Heart right ventricle (tissue), 16 donors: Measurements from ENCODE around the gene ARGLU1. TPM values are rescaled to one million over a fixed set of nuclear protein-coding genes. Genes with fewer than 3 reads are reported as not detected.
A peak's percentile ranks its signal among the peaks of the same experiment; 100 is the strongest.
"Not testable (repeated sequence)": the region's sequence is repeated elsewhere in the genome, so short reads cannot be mapped to it uniquely, and the experiment has no call there.

ENCODE experiments used
- ATAC-seq, 8 donors: fragments of 200-7000 bp; cut with Tn5 transposase; one replicate each; pipeline ENCODE4 v1.9.1; 2020; ENCODE audit warnings: mild to moderate bottlenecking in 8 of 8, moderate library complexity in 8 of 8, moderate number of reproducible peaks in 1 of 8
- DNase-seq, 2 donors: peaks; one replicate each; pipeline ENCODE4 v3.0.0-alpha.2; 2020
- H3K27ac ChIP-seq, 10 donors: fragments of 200-600 bp; sonication (generic) in 2 of 10; one replicate each; pipeline versions ENCODE4 v1.5.0 to v1.8.0; 2020 to 2022; ENCODE audit warnings: mild to moderate bottlenecking in 3 of 10
- H3K27me3 ChIP-seq, 7 donors: fragments of 200-600 bp; one replicate each; pipeline ENCODE4 v1.8.0; 2021 to 2022; ENCODE audit warnings: mild to moderate bottlenecking in 2 of 7
- H3K36me3 ChIP-seq, 9 donors: fragments of 200-600 bp; sonication (generic) in 1 of 9; one replicate each; pipeline versions ENCODE4 v1.5.0 to v1.8.0; 2020 to 2022; ENCODE audit warnings: mild to moderate bottlenecking in 2 of 9
- H3K4me1 ChIP-seq, 9 donors: fragments of 200-600 bp; sonication (generic) in 1 of 9; one replicate each; pipeline versions ENCODE4 v1.5.0 to v1.8.0; 2020 to 2022; ENCODE audit warnings: mild to moderate bottlenecking in 4 of 9
- H3K4me3 ChIP-seq, 10 donors: fragments of 200-600 bp; sonication (generic) in 2 of 10; one replicate each; pipeline versions ENCODE4 v1.5.0 to v1.8.0; 2020 to 2022; ENCODE audit warnings: mild to moderate bottlenecking in 7 of 10, moderate library complexity in 2 of 10
- H3K9me3 ChIP-seq, 11 donors: fragments of 200-600 bp in 10 of 11; sonication (generic) in 2 of 11; one replicate each; pipeline versions ENCODE4 v1.5.0 to v1.8.0; 2013 to 2022; ENCODE audit warnings: mild to moderate bottlenecking in 2 of 11, control low read depth in 1 of 11, moderate library complexity in 1 of 11
- WGBS, 2 donors: extraction: QIAGEN DNeasy Blood & Tissue Kit; methylation state at CpG; one replicate each; pipeline ENCODE4 v1.1.7; 2013; ENCODE audit warnings: inconsistent platforms in 1 of 2; 5-methylcytosine and 5-hydroxymethylcytosine counted together
- intact Hi-C, 10 donors: fragments of 100-400 bp; cut with DNase I; formaldehyde crosslinking; loops; one replicate each; pipeline versions ENCODE4 v1.11.1 to v1.14.2; 2022
- polyA plus RNA-seq, 2 donors: library from polyadenylated mRNA; stranded (reverse); fragments of 200-250 nt; gene quantifications; one replicate each; pipeline ENCODE4 v1.2.3, GENCODE V29; 2013
- total RNA-seq, 10 donors: library from RNA; stranded (reverse); fragmentation: NEBNext Ultra II Directional in 3 of 10; extraction: Animal tissue kit (Norgen Biotek cat#: 25700) in 3 of 10; gene quantifications; one replicate each; pipeline versions ENCODE4 v1.2.1 to v1.2.4, GENCODE V29; 2021 to 2023
- TF ChIP-seq, protein P1 (sequence below), 9 donors: fragments of 200-600 bp; sonication (generic) in 2 of 9; IDR thresholded peaks; one replicate each; pipeline versions ENCODE4 v1.5.0 to v1.8.0; 2021 to 2022; ENCODE audit warnings: antibody characterized with exemption in 9 of 9, mild to moderate bottlenecking in 5 of 9, moderate library complexity in 1 of 9
- donor health status: Arrhythmogenic right ventricular cardiomyopathy.
- donor health status: ischemic (EF 13 %, LVEDD 7.1; RV severe dilation, severe dysfunction).
- donor health status: healthy with polysubstance abuse.
- donor health status: DM: no; HTN: yes; CAD: no.
- donor health status: DM: no; HTN: no; CAD: no.
- donor health status: ischemic (EF 25% LVEDD 6.9; RV normal size, moderate dysfunction).
- donor health status: ischemic (EF 25% LVEDD 5.7; RV mildly dilated, moderate dysfunction).
- donor health status: healthy.
- donor health status: DM: yes; HTN: yes; CAD: no.
- donor health status: Ischemic cardiomyopathy.
- donor health status: ischemic (EF 35%, LVEDD 5.7; RV mildly dilated, moderate dysfunction).
- donor health status: nonischemic (EF 11% LVEDD 7.7; RV severe dilation, severe dysfunction).
- donor health status: DM: yes; HTN: yes; CAD: no.
- donor health status: PGD.
- donor health status: ischemic (EF 29% LVEDD 5.4; RV normal size, mild dysfunction).
- donor health status: nonischemic (EF 23%, LVEDD 6.1; RV moderate dilation, normal function).

The ARGLU1 gene
- total and polyA plus RNA-seq, 12 donors = 19.1 to 148 (median 29.6) TPM

DNA sequence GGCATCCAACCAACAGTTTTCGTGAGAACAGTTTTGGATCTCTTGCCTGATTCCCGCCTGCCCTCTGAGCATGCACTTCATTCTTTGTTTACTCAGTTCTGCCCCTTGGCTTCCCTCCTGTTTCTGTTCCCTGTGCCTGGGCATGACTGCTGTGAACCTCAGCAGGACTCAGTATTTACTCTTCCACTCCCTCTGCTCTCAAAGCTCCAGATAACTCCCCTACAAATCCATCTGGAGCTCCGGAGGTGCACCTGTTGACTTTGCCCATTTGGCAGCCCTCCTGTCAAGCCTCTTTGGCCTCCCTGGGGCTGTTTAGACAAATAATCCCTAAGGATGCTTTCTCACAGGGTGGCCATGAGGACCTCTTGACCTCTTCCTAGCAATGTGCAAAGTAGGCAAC lies 34.2 kb upstream of the ARGLU1 start:
- TF ChIP-seq, protein P1, sequence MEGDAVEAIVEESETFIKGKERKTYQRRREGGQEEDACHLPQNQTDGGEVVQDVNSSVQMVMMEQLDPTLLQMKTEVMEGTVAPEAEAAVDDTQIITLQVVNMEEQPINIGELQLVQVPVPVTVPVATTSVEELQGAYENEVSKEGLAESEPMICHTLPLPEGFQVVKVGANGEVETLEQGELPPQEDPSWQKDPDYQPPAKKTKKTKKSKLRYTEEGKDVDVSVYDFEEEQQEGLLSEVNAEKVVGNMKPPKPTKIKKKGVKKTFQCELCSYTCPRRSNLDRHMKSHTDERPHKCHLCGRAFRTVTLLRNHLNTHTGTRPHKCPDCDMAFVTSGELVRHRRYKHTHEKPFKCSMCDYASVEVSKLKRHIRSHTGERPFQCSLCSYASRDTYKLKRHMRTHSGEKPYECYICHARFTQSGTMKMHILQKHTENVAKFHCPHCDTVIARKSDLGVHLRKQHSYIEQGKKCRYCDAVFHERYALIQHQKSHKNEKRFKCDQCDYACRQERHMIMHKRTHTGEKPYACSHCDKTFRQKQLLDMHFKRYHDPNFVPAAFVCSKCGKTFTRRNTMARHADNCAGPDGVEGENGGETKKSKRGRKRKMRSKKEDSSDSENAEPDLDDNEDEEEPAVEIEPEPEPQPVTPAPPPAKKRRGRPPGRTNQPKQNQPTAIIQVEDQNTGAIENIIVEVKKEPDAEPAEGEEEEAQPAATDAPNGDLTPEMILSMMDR (IDR thresholded peaks at IDR 0.05) = no peak

DNA sequence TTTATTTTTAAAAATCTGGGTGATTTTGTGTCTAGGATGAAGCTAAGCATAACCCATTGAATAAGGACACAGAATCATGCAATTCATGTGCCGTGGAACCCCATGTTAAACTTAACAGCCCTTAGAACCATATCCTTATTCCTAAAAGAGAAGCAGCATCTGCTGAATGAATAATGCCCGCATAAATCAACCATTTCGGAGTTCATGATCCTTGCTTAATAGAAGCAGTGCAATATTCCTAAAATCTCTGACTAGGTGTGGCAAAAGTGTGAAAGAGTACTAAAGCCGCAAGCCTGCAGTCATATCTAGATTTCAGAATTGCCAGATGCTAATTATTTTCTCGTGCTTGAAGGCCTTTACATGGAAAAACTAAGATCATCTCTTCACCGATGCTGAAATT lies 33.6 kb upstream of the ARGLU1 start:
- Histone ChIP-seq H3K36me3 (no peaks in the 10 kb centered on the region), H3K4me1 (peaks cover 3 to 28% (median 14%) of the 10 kb centered on the region in 9 donors), H3K4me3 (no peak overlapping the region), H3K27me3 (no peaks in the 10 kb centered on the region), H3K9me3 (no peaks in the 10 kb centered on the region), H3K27ac (no peak overlapping the region)
- intact Hi-C loops = no loop called here
- DNase-seq (no peak), ATAC-seq (no peak)
- TF ChIP-seq, protein P1 (IDR thresholded peaks at IDR 0.05) = no peak
- 78% methylated on average over 6 of the region's 6 CpGs for WGBS, 2 donors

More for the DNA sequence above, 34.2 kb upstream of the ARGLU1 start:
- no peak overlapping the region for H3K4me3 ChIP-seq
- intact Hi-C loops = no loop called here
- H3K4me1 ChIP-seq = peaks cover 1 to 21% (median 8%) of the 10 kb centered on the region in 9 donors
- H3K9me3 ChIP-seq = no peaks in the 10 kb centered on the region
- no peak overlapping the region for H3K27ac ChIP-seq
- H3K27me3 ChIP-seq = no peaks in the 10 kb centered on the region
- 78 to 82% methylated on average over 3 of the region's 3 CpGs for WGBS, 2 donors
- ATAC-seq (no peak), DNase-seq (no peak)
- H3K36me3 ChIP-seq = no peaks in the 10 kb centered on the region

DNA sequence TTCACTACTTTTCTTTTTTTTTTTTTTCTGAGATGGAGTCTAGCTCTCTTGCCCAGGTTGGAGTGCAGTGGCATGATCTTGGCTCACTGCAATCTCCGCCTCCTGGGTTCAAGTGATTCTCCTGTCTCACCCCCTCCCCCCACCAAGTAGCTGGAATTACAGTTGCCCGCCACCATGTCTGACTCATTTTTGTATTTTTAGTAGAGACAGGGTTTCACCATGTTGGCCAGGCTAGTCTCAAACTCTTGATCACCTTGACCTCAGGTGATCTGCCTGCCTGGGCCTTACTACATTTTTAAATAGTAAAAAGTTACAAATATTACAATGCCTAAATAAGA lies 32.8 kb upstream of the ARGLU1 start:
- intact Hi-C loops, DNase-seq, ATAC-seq, H3K4me3 ChIP-seq, H3K27me3 ChIP-seq, H3K27ac ChIP-seq, H3K9me3 ChIP-seq, H3K36me3 ChIP-seq: not testable (repeated sequence)
- 66 to 83% methylated on average over 2 of the region's 2 CpGs for WGBS, 2 donors
- H3K4me1 ChIP-seq = peaks cover 3 to 31% (median 16%) of the 10 kb centered on the region in 9 donors

DNA sequence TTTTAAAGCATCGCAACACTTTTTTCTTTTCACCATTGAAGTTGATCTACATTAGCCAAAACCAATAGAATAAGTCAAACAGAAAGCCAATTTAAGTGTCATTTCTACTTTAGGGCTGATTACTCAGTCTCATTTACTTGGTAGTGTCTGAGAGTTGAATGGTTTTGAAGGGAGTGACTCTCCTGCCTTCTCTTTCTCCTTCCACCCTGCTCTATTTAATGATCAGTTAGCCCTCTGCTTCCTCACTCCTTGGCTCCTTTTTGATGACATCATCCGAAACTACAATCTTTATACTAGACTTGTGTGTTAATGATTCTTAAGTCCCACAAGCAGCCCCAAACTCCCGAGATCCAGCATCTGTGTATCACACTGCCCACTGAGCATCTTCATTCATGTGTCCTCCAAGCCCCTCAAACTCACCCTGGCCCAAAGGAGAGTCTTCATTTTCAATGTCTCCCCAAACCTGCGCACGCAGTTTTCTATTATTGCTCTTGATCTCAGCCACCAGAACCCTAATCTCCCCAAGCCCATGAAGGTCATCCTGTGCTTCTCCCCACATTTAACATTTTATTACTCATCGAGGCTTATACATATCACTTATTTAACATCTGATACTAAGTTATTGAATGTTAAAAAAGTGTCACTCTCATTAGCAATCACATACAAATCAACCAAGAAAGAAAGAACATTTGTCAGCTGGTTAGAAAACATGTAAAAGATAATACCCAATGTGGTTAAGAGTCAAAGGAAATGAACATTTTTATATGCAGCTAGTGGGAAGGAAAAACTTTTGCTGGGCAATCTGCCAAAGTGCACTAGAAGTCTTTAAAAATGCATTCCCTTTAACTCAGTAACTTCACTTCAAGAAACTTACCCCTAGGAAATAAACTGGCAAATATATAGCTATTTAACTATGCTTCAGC lies 32.2 kb upstream of the ARGLU1 start:
- WGBS, 2 donors = 64 to 71% methylated on average over 6 of the region's 6 CpGs
- H3K27ac ChIP-seq = no peak overlapping the region
- TF ChIP-seq, protein P1 (IDR thresholded peaks at IDR 0.05) = no peak
- DNase-seq = peak in 1 of 2 donors; percentile 46
- H3K9me3 ChIP-seq = no peaks in the 10 kb centered on the region
- no peak overlapping the region for H3K4me3 ChIP-seq
- no peaks in the 10 kb centered on the region for H3K27me3 ChIP-seq
- intact Hi-C loops = no loop called here
- no peak for ATAC-seq
- no peaks in the 10 kb centered on the region for H3K36me3 ChIP-seq
- peaks cover 3 to 31% (median 16%) of the 10 kb centered on the region in 9 donors for H3K4me1 ChIP-seq
